Gastrocnemius medialis (tissue), 4 donors: ENCODE results near the gene GPHN. TPM values are rescaled to one million over a fixed set of nuclear protein-coding genes. Genes with fewer than 3 reads are reported as not detected.

ENCODE experiments used
- ATAC-seq, 2 donors: fragments of 150-250 bp; one replicate each; pipeline ENCODE4 v1.9.1; 2016
- DNase-seq, 2 donors: peaks; one replicate each; pipeline ENCODE4 v3.0.0-alpha.2; 2019
- H3K27ac ChIP-seq, 4 donors: fragments of 200-600 bp; sonication (generic); 1 replicate in 1 of 4; 2 replicates in 3 of 4; pipeline ENCODE4 v1.5.1; 2016 to 2018; ENCODE audit warnings: mild to moderate bottlenecking in 2 of 4, moderate library complexity in 1 of 4
- H3K27me3 ChIP-seq, 3 donors: fragments of 200-600 bp; sonication (generic) in 2 of 3; 1 replicate in 1 of 3; 2 replicates in 2 of 3; pipeline versions ENCODE4 v1.5.1 to v1.6.0; 2016 to 2019; ENCODE audit warnings: mild to moderate bottlenecking in 1 of 3, moderate library complexity in 1 of 3
- H3K36me3 ChIP-seq, 2 donors: fragments of 200-600 bp; sonication (generic) in 1 of 2; one replicate each; pipeline ENCODE4 v1.5.1; 2017 to 2018
- H3K4me1 ChIP-seq, 2 donors: fragments of 200-600 bp; sonication (generic) in 1 of 2; one replicate each; pipeline ENCODE4 v1.5.1; 2016 to 2017; ENCODE audit warnings: mild to moderate bottlenecking in 2 of 2
- H3K4me3 ChIP-seq, 4 donors: fragments of 200-600 bp; sonication (generic) in 3 of 4; 1 replicate in 1 of 4; 2 replicates in 3 of 4; pipeline ENCODE4 v1.5.1; 2016 to 2019; ENCODE audit warnings: mild to moderate bottlenecking in 2 of 4
- H3K9me3 ChIP-seq, 3 donors: fragments of 200-600 bp; sonication (generic) in 2 of 3; 1 replicate in 1 of 3; 2 replicates in 2 of 3; pipeline ENCODE4 v1.5.1; 2016 to 2019
- POLR2A ChIP-seq, 2 donors: fragments of 450-650 bp; IDR thresholded peaks; one replicate each; pipeline ENCODE4 v1.6.1; 2017; ENCODE audit warnings: antibody characterized with exemption in 2 of 2, mild to moderate bottlenecking in 2 of 2, moderate library complexity in 2 of 2
- in situ Hi-C, 4 donors: fragments of 200-750 bp; cut with MboI; loops; one replicate each; pipeline versions ENCODE4 v1.15.0 to v1.8.0; 2017; ENCODE audit warnings: low sequenced_read_pairs in 4 of 4
- intact Hi-C: fragments of 100-400 bp; cut with DNase I; formaldehyde crosslinking; loops from one replicate; pipeline ENCODE4 v1.15.1; 2023; ENCODE audit warnings: low total_unique reads
- total RNA-seq, 4 donors: library from RNA; depleted of rRNA; stranded (reverse); fragments of >200 nt; gene quantifications; one replicate each; pipeline versions ENCODE4 v1.1.0 to v1.2.3, GENCODE V29; 2016
- TF ChIP-seq, protein P1 (sequence below), 5 experiments: fragments of 450-650 bp in 3 of 5; fragments of 200-600 bp in 2 of 5; sonication (generic) in 2 of 5; IDR thresholded peaks in 4 of 5; conservative IDR thresholded peaks in 1 of 5; 1 replicate in 4 of 5; 2 replicates in 1 of 5; pipeline ENCODE4 v1.5.1; 2016 to 2019; ENCODE audit warnings: antibody characterized with exemption in 5 of 5, mild to moderate bottlenecking in 3 of 5, moderate library complexity in 3 of 5

Gene GPHN
- total RNA-seq, 4 donors from 2014 or later: 10.3 to 33.3 (median 23.5) TPM

DNA sequence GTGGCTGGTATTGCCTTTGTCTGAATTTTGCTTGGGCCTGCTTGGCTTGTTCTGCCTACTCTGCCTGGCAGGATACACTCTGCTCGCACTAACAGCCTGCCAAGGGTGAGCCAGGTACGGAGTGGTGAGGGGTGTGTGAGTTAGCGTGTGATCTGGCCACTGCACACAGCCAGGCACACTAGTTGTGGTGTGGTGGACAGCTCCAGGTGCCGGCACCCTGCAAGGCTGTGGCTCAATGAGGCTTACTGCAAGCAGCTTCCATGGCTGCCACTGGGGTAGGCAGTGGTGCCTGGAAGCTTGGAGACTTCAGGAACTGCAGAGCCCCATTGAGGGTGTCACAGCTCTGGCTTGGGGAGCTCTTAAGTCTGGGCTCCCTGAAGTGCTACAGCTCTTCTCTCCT is 87.4 kb downstream of the GPHN start:
- in situ Hi-C loops (no loop called here), intact Hi-C loops (no loop called here)
- Histone ChIP-seq H3K27ac (no peak overlapping the region), H3K27me3 (no peaks in the 10 kb centered on the region), H3K4me1 (no peaks in the 10 kb centered on the region), H3K4me3 (no peak overlapping the region), H3K9me3 (no peaks in the 10 kb centered on the region), H3K36me3 (no peaks in the 10 kb centered on the region)
- DNase-seq (no peak), ATAC-seq (no peak)
- no peak for TF ChIP-seq POLR2A (IDR thresholded peaks at IDR 0.05)
- TF ChIP-seq, protein P1, sequence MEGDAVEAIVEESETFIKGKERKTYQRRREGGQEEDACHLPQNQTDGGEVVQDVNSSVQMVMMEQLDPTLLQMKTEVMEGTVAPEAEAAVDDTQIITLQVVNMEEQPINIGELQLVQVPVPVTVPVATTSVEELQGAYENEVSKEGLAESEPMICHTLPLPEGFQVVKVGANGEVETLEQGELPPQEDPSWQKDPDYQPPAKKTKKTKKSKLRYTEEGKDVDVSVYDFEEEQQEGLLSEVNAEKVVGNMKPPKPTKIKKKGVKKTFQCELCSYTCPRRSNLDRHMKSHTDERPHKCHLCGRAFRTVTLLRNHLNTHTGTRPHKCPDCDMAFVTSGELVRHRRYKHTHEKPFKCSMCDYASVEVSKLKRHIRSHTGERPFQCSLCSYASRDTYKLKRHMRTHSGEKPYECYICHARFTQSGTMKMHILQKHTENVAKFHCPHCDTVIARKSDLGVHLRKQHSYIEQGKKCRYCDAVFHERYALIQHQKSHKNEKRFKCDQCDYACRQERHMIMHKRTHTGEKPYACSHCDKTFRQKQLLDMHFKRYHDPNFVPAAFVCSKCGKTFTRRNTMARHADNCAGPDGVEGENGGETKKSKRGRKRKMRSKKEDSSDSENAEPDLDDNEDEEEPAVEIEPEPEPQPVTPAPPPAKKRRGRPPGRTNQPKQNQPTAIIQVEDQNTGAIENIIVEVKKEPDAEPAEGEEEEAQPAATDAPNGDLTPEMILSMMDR (IDR thresholded peaks at IDR 0.05 in 4 of 5, conservative IDR thresholded peaks at IDR 0.05 in 1 of 5): no peak

DNA sequence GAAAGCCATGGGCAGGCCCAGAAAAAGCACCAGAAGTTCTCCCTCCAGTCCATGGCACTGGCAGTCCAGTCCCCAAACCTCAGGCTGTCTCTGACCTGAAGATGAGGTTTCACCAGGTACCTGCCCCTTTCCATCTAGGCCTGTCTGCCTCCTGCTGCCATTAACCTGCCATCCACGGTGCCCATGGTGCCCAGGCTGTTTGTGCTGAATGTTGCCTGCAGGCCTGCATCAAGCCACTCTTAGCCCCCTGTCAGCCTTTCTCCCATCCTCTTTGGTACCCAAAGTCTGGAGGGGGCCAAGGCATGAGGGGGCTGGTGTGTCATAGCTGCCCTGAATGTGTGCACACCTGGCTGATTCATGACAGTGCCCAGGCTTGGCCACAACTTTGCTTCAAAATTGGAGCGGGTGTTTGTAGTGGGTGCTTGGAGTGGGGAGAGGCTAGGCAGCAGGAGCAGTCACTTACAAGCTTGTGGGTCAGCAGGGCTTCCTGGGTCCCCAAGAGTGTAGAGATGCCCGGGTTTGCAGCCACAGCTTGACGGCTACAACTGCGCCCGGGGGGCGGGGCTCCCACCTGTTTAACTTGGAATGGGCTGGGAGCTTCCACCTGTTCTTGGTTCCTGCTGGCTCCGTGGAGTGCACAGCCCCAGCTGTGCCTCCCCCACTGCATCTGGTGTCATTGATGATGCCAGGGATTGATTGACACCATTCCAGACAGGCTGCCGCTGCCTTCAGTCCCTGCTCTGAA is 88.5 kb downstream of the GPHN start:
- Histone ChIP-seq H3K4me1 (no peaks in the 10 kb centered on the region), H3K27me3 (no peaks in the 10 kb centered on the region), H3K27ac (no peak overlapping the region), H3K9me3 (no peaks in the 10 kb centered on the region), H3K4me3 (no peak overlapping the region), H3K36me3 (no peaks in the 10 kb centered on the region)
- DNase-seq (no peak), ATAC-seq (no peak)
- intact Hi-C loops: no loop called here
- no peak for TF ChIP-seq POLR2A (IDR thresholded peaks at IDR 0.05)
- TF ChIP-seq, protein P1 (IDR thresholded peaks at IDR 0.05 in 4 of 5, conservative IDR thresholded peaks at IDR 0.05 in 1 of 5): no peak
- in situ Hi-C loops: no loop called here

DNA sequence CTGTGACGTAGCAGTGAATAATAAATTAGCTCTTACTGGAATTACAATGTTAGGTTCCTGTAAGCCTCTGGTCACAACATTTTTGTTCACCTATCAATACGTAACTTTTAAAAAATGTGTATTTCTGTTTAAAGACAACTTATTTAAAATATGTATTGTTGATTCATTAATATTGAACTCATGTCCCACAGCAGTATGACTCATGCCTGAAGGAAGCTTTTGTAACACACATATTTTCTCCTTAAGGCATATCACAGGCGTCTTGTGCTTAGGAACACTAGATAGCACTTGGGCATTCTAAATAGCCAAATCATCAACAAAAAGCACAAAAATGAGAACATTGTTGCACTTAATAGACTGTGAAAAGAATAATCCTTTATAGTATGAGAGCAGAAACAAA is 92.5 kb downstream of the GPHN start:
- TF ChIP-seq POLR2A (IDR thresholded peaks at IDR 0.05): no peak
- TF ChIP-seq, protein P1 (IDR thresholded peaks at IDR 0.05 in 4 of 5, conservative IDR thresholded peaks at IDR 0.05 in 1 of 5): no peak
- Histone ChIP-seq H3K27ac (no peak overlapping the region), H3K9me3 (no peaks in the 10 kb centered on the region), H3K27me3 (no peaks in the 10 kb centered on the region), H3K4me3 (no peak overlapping the region), H3K36me3 (no peaks in the 10 kb centered on the region), H3K4me1 (no peaks in the 10 kb centered on the region)
- in situ Hi-C loops (no loop called here), intact Hi-C loops (no loop called here)
- ATAC-seq (no peak), DNase-seq (no peak)

DNA sequence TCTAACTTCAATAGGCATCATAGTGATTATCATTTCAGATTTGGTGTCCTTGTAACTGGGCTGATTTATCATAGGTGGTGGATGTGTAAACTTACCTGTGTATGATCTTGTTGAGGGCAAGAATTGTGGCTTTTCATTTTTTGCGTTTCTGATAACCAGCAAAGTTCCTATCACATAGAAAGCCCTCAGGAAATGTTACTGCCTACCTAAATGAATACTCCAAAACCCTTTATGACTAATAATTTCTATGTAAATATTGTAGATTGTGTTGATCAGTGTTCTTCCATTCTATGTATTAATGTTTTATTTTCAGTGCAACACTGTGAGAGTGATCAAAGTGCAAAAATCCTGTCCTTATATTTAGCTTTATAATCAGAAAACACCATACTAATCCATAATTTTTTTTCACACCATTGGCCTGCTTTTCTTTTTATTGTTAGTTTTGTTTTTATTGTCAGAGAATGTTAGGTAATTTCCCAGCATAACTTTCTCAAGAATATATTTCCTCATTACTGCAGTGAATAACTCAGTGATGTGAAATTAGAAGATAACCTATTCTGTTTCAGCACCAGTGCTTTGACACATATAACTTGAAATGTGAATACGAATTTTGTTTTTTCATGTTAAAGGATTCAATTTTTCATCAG is 94.1 kb downstream of the GPHN start:
- DNase-seq (no peak), ATAC-seq (no peak)
- H3K27me3 ChIP-seq: no peaks in the 10 kb centered on the region
- H3K27ac ChIP-seq: no peak overlapping the region
- no peak overlapping the region for H3K4me3 ChIP-seq
- no peaks in the 10 kb centered on the region for H3K9me3 ChIP-seq
- H3K4me1 ChIP-seq: no peaks in the 10 kb centered on the region
- TF ChIP-seq, protein P1 (IDR thresholded peaks at IDR 0.05 in 4 of 5, conservative IDR thresholded peaks at IDR 0.05 in 1 of 5): no peak
- no peak for TF ChIP-seq POLR2A (IDR thresholded peaks at IDR 0.05)
- no peaks in the 10 kb centered on the region for H3K36me3 ChIP-seq
- intact Hi-C loops: no loop called here
- in situ Hi-C loops: no loop called here
